Esophagus squamous epithelium (tissue), 5 donors: Measurements from ENCODE around the gene NR2F1-AS1. TPM values are rescaled to one million over a fixed set of nuclear protein-coding genes. Genes with fewer than 3 reads are reported as not detected.
A peak's percentile ranks its signal among the peaks of the same experiment; 100 is the strongest.

Source experiments
- DNase-seq: peaks from one replicate; lab custom pipeline; 2025; lab: John Stamatoyannopoulos, UW
- H3K27ac ChIP-seq, 4 donors: fragments of 200-600 bp; sonication (generic); one replicate each; pipeline ENCODE4 v1.5.1; 2016 to 2019; ENCODE audit warnings: mild to moderate bottlenecking in 1 of 4
- H3K27me3 ChIP-seq, 4 donors: fragments of 200-600 bp; sonication (generic); 1 replicate in 3 of 4; 2 replicates in 1 of 4; pipeline versions ENCODE4 v1.5.1 to v1.6.0; 2017 to 2021; ENCODE audit warnings: antibody characterized with exemption in 1 of 4
- H3K36me3 ChIP-seq, 3 donors: fragments of 200-600 bp; sonication (generic); one replicate each; pipeline ENCODE4 v1.5.1; 2016 to 2019
- H3K4me1 ChIP-seq, 3 donors: fragments of 200-600 bp; sonication (generic); one replicate each; pipeline ENCODE4 v1.5.1; 2017 to 2019
- H3K4me3 ChIP-seq, 4 donors: fragments of 200-600 bp; sonication (generic); 1 replicate in 3 of 4; 2 replicates in 1 of 4; pipeline ENCODE4 v1.5.1; 2016 to 2019; ENCODE audit warnings: mild to moderate bottlenecking in 2 of 4, moderate library complexity in 1 of 4
- H3K9me3 ChIP-seq, 3 donors: fragments of 200-600 bp; sonication (generic); one replicate each; pipeline ENCODE4 v1.5.1; 2016 to 2019
- POLR2A ChIP-seq, 4 donors: fragments of 450-650 bp; IDR thresholded peaks; one replicate each; pipeline ENCODE4 v1.6.1; 2017; ENCODE audit warnings: antibody characterized with exemption in 4 of 4, mild to moderate bottlenecking in 4 of 4, moderate library complexity in 3 of 4
- WGBS, 2 donors: methylation state at CpG; one replicate each; pipeline ENCODE4 v1.1.5; 2018; 5-methylcytosine and 5-hydroxymethylcytosine counted together
- intact Hi-C: fragments of 100-400 bp; cut with DNase I; formaldehyde crosslinking; loops from one replicate; pipeline ENCODE4 v1.15.0; 2022
- total RNA-seq, 4 donors: library from RNA; depleted of rRNA; stranded (reverse); fragments of >200 nt; gene quantifications; one replicate each; pipeline ENCODE4 v1.1.0, GENCODE V29; 2016
- TF ChIP-seq, protein P1 (sequence below), 6 experiments: fragments of 450-650 bp in 4 of 6; fragments of 200-600 bp in 2 of 6; sonication (generic) in 2 of 6; IDR thresholded peaks; one replicate each; pipeline ENCODE4 v1.5.1; 2016 to 2019; ENCODE audit warnings: antibody characterized with exemption in 6 of 6, mild to moderate bottlenecking in 4 of 6, moderate library complexity in 4 of 6
- donor health status: DM: yes; HTN: yes; CAD: no.

The NR2F1-AS1 gene
- total RNA-seq, 4 donors from 2014 or later, result 0.49 to 11.3 (median 1.5) TPM

GRCh38 chr5:93598091-93599000, 17.3 kb upstream of the NR2F1-AS1 start:
- Histone ChIP-seq H3K27ac (peak overlapping the region in 3 of 4 donors; percentile 50 to 84 (median 74)), H3K4me1 (peaks cover 8 to 52% (median 15%) of the 10 kb centered on the region in 3 donors), H3K27me3 (peaks cover 0 to 100% (median 14%) of the 10 kb centered on the region in 4 donors), H3K9me3 (no peaks in the 10 kb centered on the region), H3K4me3 (peak overlapping the region in 1 of 4 donors; percentile 31), H3K36me3 (peaks cover 0 to 6% (median 0%) of the 10 kb centered on the region in 3 donors)
- intact Hi-C loops, result no loop called here
- TF ChIP-seq, protein P1, sequence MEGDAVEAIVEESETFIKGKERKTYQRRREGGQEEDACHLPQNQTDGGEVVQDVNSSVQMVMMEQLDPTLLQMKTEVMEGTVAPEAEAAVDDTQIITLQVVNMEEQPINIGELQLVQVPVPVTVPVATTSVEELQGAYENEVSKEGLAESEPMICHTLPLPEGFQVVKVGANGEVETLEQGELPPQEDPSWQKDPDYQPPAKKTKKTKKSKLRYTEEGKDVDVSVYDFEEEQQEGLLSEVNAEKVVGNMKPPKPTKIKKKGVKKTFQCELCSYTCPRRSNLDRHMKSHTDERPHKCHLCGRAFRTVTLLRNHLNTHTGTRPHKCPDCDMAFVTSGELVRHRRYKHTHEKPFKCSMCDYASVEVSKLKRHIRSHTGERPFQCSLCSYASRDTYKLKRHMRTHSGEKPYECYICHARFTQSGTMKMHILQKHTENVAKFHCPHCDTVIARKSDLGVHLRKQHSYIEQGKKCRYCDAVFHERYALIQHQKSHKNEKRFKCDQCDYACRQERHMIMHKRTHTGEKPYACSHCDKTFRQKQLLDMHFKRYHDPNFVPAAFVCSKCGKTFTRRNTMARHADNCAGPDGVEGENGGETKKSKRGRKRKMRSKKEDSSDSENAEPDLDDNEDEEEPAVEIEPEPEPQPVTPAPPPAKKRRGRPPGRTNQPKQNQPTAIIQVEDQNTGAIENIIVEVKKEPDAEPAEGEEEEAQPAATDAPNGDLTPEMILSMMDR (IDR thresholded peaks at IDR 0.05), result no peak
- no peak for TF ChIP-seq POLR2A (IDR thresholded peaks at IDR 0.05)
- DNase-seq, result no peak
- 24 to 31% methylated on average over 14 to 16 of the region's 28 CpGs for WGBS, 2 donors

DNA sequence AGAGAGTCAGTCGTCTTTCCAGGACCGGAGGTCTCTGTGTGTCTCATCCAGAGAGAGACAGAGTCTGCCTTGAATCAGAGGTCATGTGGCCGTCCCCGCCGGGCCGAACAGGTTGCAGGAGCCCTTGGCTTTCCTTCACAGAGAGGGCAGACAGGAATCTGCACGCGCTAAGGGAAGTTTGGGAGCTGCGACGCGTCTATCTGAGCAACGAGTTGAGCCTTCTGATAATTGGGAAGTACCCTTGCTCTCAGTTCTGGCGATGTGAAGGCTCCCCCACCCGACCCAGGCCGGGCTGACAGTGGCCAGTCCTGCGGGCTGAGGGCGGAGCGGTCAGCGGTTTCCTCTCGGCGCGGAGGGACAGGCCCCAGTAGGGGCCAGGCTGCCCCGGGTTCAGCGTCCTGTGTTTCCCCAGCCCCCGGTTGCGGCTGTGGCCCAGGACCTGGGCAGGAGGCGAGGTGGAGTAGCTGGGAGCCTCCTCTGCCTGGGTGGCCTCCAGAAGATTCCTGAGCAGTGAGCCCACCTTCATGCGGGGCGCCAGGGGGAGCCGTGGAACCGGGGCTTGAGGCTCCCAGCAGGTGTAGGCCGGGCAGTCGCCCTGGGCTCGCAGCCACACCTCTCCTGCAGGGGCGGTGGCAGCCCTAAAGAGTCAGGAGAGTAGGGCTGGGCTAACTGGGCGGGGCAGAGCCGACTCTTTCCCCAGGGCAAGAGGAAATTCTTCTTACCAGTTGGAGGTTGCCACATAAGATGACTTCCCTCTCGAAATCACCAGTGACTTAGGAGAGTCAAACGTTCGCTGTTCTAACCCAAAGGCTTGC, 15.9 kb upstream of the NR2F1-AS1 start:
- Histone ChIP-seq H3K4me1 (peaks cover 8 to 54% (median 15%) of the 10 kb centered on the region in 3 donors), H3K9me3 (no peaks in the 10 kb centered on the region), H3K27me3 (peaks cover 0 to 97% (median 8%) of the 10 kb centered on the region in 4 donors), H3K27ac (peak overlapping the region in 3 of 4 donors; percentile 20 to 74 (median 46)), H3K4me3 (peak overlapping the region in 1 of 4 donors; percentile 15), H3K36me3 (peaks cover 0 to 9% (median 0%) of the 10 kb centered on the region in 3 donors)
- 31 to 46% methylated on average over 9 to 15 of the region's 40 CpGs for WGBS, 2 donors
- intact Hi-C loops, result no loop called here
- TF ChIP-seq, protein P1 (IDR thresholded peaks at IDR 0.05), result peak in 2 of 6 experiments; percentile 5 to 36
- TF ChIP-seq POLR2A (IDR thresholded peaks at IDR 0.05), result no peak
- no peak for DNase-seq

DNA sequence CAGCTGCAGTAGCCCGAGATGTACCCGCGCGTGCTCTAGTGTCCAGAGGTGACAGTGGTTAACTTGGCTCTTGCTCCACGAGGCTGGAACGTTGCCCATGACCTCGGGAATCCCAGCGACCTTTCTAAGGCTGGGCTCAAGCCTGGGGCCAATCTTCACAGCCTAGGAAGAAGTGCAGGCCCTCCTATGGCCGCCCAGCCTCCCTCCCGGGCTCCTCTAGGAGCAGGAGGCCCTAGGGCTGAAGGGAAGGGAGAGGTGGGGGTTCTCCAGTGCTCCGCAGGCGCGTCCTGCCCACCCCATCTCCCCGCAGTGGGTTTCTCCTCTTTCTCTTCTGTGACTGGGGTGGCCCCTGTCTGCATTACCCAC, 15.3 kb upstream of the NR2F1-AS1 start:
- 43 to 47% methylated on average over 10 to 11 of the region's 14 CpGs for WGBS, 2 donors
- H3K9me3 ChIP-seq, result no peaks in the 10 kb centered on the region
- TF ChIP-seq, protein P1 (IDR thresholded peaks at IDR 0.05), result no peak
- no peak for TF ChIP-seq POLR2A (IDR thresholded peaks at IDR 0.05)
- intact Hi-C loops, result no loop called here
- peaks cover 8 to 60% (median 15%) of the 10 kb centered on the region in 3 donors for H3K4me1 ChIP-seq
- H3K36me3 ChIP-seq, result peaks cover 0 to 9% (median 0%) of the 10 kb centered on the region in 3 donors
- peaks cover 0 to 91% (median 6%) of the 10 kb centered on the region in 4 donors for H3K27me3 ChIP-seq
- H3K4me3 ChIP-seq, result no peak overlapping the region
- DNase-seq, result no peak
- H3K27ac ChIP-seq, result peak overlapping the region in 2 of 4 donors; percentile 9 to 46

GRCh38 chr5:93595420-93596147, 14.6 kb upstream of the NR2F1-AS1 start:
- H3K36me3 ChIP-seq, result peaks cover 0 to 9% (median 0%) of the 10 kb centered on the region in 3 donors
- peaks cover 8 to 64% (median 15%) of the 10 kb centered on the region in 3 donors for H3K4me1 ChIP-seq
- H3K27me3 ChIP-seq, result peaks cover 0 to 84% (median 2%) of the 10 kb centered on the region in 4 donors
- 43 to 58% methylated on average over 27 of the region's 29 CpGs for WGBS, 2 donors
- no peak for DNase-seq
- H3K4me3 ChIP-seq, result no peak overlapping the region
- no peak for TF ChIP-seq POLR2A (IDR thresholded peaks at IDR 0.05)
- TF ChIP-seq, protein P1 (IDR thresholded peaks at IDR 0.05), result no peak
- intact Hi-C loops, result no loop called here
- peak overlapping the region in 2 of 4 donors; percentile 54 to 61 for H3K27ac ChIP-seq
- no peaks in the 10 kb centered on the region for H3K9me3 ChIP-seq
